HL-60 (cell line): Measurements from ENCODE around the gene OR5AU1.

Experiments used
- CTCF ChIP-seq: IDR thresholded peaks from one replicate; pipeline ENCODE4 v1.5.1; 2011; ENCODE audit warnings: low read length, control low read depth, inconsistent platforms; ENCODE audit not compliant: insufficient read depth
- POLR2AphosphoS5 ChIP-seq: IDR thresholded peaks from 2 replicates; pipeline ENCODE4 v1.6.1; 2012; ENCODE audit warnings: low read depth
- TF ChIP-seq, protein P1 (sequence below): IDR thresholded peaks from 2 replicates; pipeline ENCODE4 v1.6.1; 2012; ENCODE audit warnings: low read depth; ENCODE audit not compliant: insufficient replicate concordance

- TF ChIP-seq CTCF (no peak), POLR2AphosphoS5 (no peak)
- TF ChIP-seq, protein P1, sequence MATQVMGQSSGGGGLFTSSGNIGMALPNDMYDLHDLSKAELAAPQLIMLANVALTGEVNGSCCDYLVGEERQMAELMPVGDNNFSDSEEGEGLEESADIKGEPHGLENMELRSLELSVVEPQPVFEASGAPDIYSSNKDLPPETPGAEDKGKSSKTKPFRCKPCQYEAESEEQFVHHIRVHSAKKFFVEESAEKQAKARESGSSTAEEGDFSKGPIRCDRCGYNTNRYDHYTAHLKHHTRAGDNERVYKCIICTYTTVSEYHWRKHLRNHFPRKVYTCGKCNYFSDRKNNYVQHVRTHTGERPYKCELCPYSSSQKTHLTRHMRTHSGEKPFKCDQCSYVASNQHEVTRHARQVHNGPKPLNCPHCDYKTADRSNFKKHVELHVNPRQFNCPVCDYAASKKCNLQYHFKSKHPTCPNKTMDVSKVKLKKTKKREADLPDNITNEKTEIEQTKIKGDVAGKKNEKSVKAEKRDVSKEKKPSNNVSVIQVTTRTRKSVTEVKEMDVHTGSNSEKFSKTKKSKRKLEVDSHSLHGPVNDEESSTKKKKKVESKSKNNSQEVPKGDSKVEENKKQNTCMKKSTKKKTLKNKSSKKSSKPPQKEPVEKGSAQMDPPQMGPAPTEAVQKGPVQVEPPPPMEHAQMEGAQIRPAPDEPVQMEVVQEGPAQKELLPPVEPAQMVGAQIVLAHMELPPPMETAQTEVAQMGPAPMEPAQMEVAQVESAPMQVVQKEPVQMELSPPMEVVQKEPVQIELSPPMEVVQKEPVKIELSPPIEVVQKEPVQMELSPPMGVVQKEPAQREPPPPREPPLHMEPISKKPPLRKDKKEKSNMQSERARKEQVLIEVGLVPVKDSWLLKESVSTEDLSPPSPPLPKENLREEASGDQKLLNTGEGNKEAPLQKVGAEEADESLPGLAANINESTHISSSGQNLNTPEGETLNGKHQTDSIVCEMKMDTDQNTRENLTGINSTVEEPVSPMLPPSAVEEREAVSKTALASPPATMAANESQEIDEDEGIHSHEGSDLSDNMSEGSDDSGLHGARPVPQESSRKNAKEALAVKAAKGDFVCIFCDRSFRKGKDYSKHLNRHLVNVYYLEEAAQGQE: no peak
These were observed 43.6 kb downstream of the OR5AU1 start for GRCh38 chr14:21112255-21112654.
